ENCODE results near the gene ZNF23.

DNA sequence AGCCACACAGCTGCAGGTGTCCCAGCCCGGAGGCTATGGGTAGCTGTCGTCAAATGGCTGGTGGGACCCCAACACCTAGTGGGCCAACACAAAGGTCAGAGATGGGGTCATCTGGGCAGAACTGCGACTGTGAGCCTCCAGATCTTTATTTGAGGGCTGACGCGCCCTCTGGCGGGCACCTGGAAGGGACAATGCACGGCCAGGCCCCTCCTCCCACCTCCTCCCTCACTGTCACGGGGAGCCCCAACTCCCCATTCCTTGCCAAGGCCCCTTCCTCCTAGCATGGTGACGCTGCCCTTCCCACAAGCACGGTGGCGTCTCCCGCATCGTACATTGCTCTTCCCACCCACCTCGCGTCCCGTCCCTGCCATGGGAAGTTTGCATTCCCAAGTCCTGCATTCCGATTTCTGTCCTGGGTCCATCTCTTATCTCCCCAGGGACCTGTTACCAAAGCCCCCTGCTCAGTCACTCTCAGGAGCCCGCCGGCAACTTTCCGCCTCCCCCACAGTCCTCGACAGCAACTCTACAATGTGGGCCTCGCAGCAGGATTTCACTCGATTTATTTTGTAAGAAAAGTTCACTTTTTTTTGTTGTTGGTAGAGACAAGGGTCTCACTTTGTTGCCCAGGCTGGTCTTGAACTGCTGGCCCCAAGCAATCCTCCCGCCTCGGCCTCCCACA lies 21.2 kb downstream of the ZNF23 start:
- TF ChIP-seq, protein P1, sequence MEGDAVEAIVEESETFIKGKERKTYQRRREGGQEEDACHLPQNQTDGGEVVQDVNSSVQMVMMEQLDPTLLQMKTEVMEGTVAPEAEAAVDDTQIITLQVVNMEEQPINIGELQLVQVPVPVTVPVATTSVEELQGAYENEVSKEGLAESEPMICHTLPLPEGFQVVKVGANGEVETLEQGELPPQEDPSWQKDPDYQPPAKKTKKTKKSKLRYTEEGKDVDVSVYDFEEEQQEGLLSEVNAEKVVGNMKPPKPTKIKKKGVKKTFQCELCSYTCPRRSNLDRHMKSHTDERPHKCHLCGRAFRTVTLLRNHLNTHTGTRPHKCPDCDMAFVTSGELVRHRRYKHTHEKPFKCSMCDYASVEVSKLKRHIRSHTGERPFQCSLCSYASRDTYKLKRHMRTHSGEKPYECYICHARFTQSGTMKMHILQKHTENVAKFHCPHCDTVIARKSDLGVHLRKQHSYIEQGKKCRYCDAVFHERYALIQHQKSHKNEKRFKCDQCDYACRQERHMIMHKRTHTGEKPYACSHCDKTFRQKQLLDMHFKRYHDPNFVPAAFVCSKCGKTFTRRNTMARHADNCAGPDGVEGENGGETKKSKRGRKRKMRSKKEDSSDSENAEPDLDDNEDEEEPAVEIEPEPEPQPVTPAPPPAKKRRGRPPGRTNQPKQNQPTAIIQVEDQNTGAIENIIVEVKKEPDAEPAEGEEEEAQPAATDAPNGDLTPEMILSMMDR (IDR thresholded peaks at IDR 0.05; ENCODE audit: poor library complexity), result peak; percentile 13
- no peak for TF ChIP-seq EZH2 (IDR thresholded peaks at IDR 0.05; ENCODE audit: borderline replicate concordance)
